WTC11 (cell line): Measurements from ENCODE around the gene PYGB. TPM values are rescaled to one million over a fixed set of nuclear protein-coding genes. Genes with fewer than 3 reads are reported as not detected.

Source experiments
- ATAC-seq: fragments of 200-7000 bp; cut with Tn5 transposase; 2 replicates; pipeline ENCODE4 v1.10.0; 2021; ENCODE audit warnings: mild to moderate bottlenecking, moderate library complexity
- CTCF ChIA-PET: fragments of 300-600 bp; sonication (Branson Sonifier 250); formaldehyde crosslinking; loops from one replicate; lab custom pipeline; 2021; ENCODE audit warnings: antibody characterized with exemption; lab: Charles Lee
- POLR2A ChIA-PET: fragments of 350-600 bp; sonication (Branson Sonifier 250); formaldehyde crosslinking; loops from one replicate; lab custom pipeline; 2021; ENCODE audit warnings: antibody characterized with exemption; lab: Charles Lee
- DNase-seq: peaks from one replicate; pipeline ENCODE4 v3.0.0; 2021; ENCODE audit warnings: low spot score
- H3K27ac Mint-ChIP-seq: 2 replicates; pipeline ENCODE4 v1.8.0; 2021; ENCODE audit warnings: mixed read lengths
- H3K27me3 Mint-ChIP-seq: 2 replicates; pipeline ENCODE4 v1.8.0; 2021; ENCODE audit warnings: low read depth, mild to moderate bottlenecking, moderate library complexity, mixed read lengths
- H3K36me3 Mint-ChIP-seq: 2 replicates; pipeline ENCODE4 v1.8.0; 2021; ENCODE audit warnings: mixed read lengths
- H3K4me1 Mint-ChIP-seq: 2 replicates; pipeline ENCODE4 v1.8.0; 2022; ENCODE audit warnings: mixed read lengths
- H3K4me3 Mint-ChIP-seq: 2 replicates; pipeline ENCODE4 v1.8.0; 2021; ENCODE audit warnings: mild to moderate bottlenecking, moderate library complexity, mixed read lengths
- H3K9me3 Mint-ChIP-seq: 2 replicates; pipeline ENCODE4 v1.8.0; 2021; ENCODE audit warnings: mixed read lengths
- ATF1 ChIP-seq: sonication (generic); formaldehyde crosslinking; IDR thresholded peaks from 2 replicates; pipeline ENCODE4 v1.8.1; 2023; ENCODE audit warnings: mild to moderate bottlenecking, moderate library complexity, missing genetic modification reagents
- E2F1 ChIP-seq: sonication (generic); formaldehyde crosslinking; IDR thresholded peaks from 2 replicates; pipeline ENCODE4 v1.8.0; 2022; ENCODE audit warnings: mild to moderate bottlenecking, missing genetic modification reagents
- ESRRA ChIP-seq: sonication (generic); formaldehyde crosslinking; IDR thresholded peaks from 2 replicates; pipeline ENCODE4 v1.8.1; 2022; ENCODE audit warnings: mild to moderate bottlenecking, missing genetic modification reagents, borderline replicate concordance
- ETV6 ChIP-seq: sonication (generic); formaldehyde crosslinking; IDR thresholded peaks from 2 replicates; pipeline ENCODE4 v1.8.1; 2022; ENCODE audit warnings: mild to moderate bottlenecking, missing genetic modification reagents
- MXD4 ChIP-seq: fragments of 250-450 bp; sonication (Bioruptor Pico); IDR thresholded peaks from 2 replicates; pipeline ENCODE4 v1.8.0; 2021; ENCODE audit warnings: mild to moderate bottlenecking, moderate library complexity, borderline replicate concordance
- NR1H2 ChIP-seq: sonication (generic); formaldehyde crosslinking; IDR thresholded peaks from 2 replicates; pipeline ENCODE4 v1.9.0; 2021; ENCODE audit warnings: mild to moderate bottlenecking, moderate library complexity, missing genetic modification reagents
- NR3C1 ChIP-seq: sonication (generic); formaldehyde crosslinking; conservative IDR thresholded peaks from 2 replicates; pipeline ENCODE4 v1.8.1; 2023; ENCODE audit warnings: low read depth, mild to moderate bottlenecking, missing genetic modification reagents
- OVOL2 ChIP-seq: fragments of 250-450 bp; sonication (Bioruptor Pico); IDR thresholded peaks from 2 replicates; pipeline ENCODE4 v1.9.0; 2021; ENCODE audit warnings: mild to moderate bottlenecking, borderline replicate concordance
- PRDM15 ChIP-seq: sonication (generic); formaldehyde crosslinking; IDR thresholded peaks from 2 replicates; pipeline ENCODE4 v1.8.0; 2022; ENCODE audit warnings: missing genetic modification reagents
- PREB ChIP-seq: sonication (generic); formaldehyde crosslinking; IDR thresholded peaks from 2 replicates; pipeline ENCODE4 v1.8.1; 2022; ENCODE audit warnings: mild to moderate bottlenecking, missing genetic modification reagents, moderate library complexity, borderline replicate concordance
- PRRX2 ChIP-seq: fragments of 250-450 bp; sonication (Bioruptor Pico); IDR thresholded peaks from 2 replicates; pipeline ENCODE4 v1.8.0; 2021; ENCODE audit warnings: mild to moderate bottlenecking
- SMAD4 ChIP-seq: sonication (generic); formaldehyde crosslinking; IDR thresholded peaks from 2 replicates; pipeline ENCODE4 v1.8.0; 2022; ENCODE audit warnings: mild to moderate bottlenecking, missing genetic modification reagents
- TEAD1 ChIP-seq: sonication (generic); formaldehyde crosslinking; IDR thresholded peaks from 2 replicates; pipeline ENCODE4 v1.8.0; 2022; ENCODE audit warnings: mild to moderate bottlenecking, missing genetic modification reagents
- TEAD4 ChIP-seq: sonication (generic); formaldehyde crosslinking; IDR thresholded peaks from 2 replicates; pipeline ENCODE4 v1.8.0; 2022; ENCODE audit warnings: mild to moderate bottlenecking, missing genetic modification reagents
- USF2 ChIP-seq: sonication (generic); formaldehyde crosslinking; IDR thresholded peaks from 2 replicates; pipeline ENCODE4 v1.8.1; 2023; ENCODE audit warnings: mild to moderate bottlenecking, missing genetic modification reagents, moderate library complexity
- ZBTB43 ChIP-seq: sonication (generic); formaldehyde crosslinking; IDR thresholded peaks from 2 replicates; pipeline ENCODE4 v1.8.1; 2023; ENCODE audit warnings: mild to moderate bottlenecking, missing genetic modification reagents
- ZNF263 ChIP-seq: sonication (generic); formaldehyde crosslinking; IDR thresholded peaks from 2 replicates; pipeline ENCODE4 v1.8.1; 2022; ENCODE audit warnings: low read depth, mild to moderate bottlenecking, moderate library complexity, missing genetic modification reagents
- ZNF317 ChIP-seq: sonication (generic); formaldehyde crosslinking; IDR thresholded peaks from 2 replicates; pipeline ENCODE4 v1.8.1; 2023; ENCODE audit warnings: low read depth, mild to moderate bottlenecking, moderate library complexity, missing genetic modification reagents, borderline replicate concordance
- ZNF396 ChIP-seq: fragments of 250-450 bp; sonication (Bioruptor Pico); IDR thresholded peaks from 2 replicates; pipeline ENCODE4 v1.8.0; 2021; ENCODE audit warnings: mild to moderate bottlenecking, moderate library complexity, borderline replicate concordance
- ZNF416 ChIP-seq: fragments of 250-450 bp; sonication (Bioruptor Pico); IDR thresholded peaks from 2 replicates; pipeline ENCODE4 v1.9.0; 2021; ENCODE audit warnings: mild to moderate bottlenecking, inconsistent platforms
- ZNF425 ChIP-seq: fragments of 250-450 bp; sonication (Bioruptor Pico); conservative IDR thresholded peaks from 2 replicates; pipeline ENCODE4 v1.9.0; 2021; ENCODE audit warnings: mild to moderate bottlenecking
- ZNF512 ChIP-seq: sonication (generic); formaldehyde crosslinking; IDR thresholded peaks from 2 replicates; pipeline ENCODE4 v1.8.1; 2022; ENCODE audit warnings: missing genetic modification reagents, borderline replicate concordance
- total RNA-seq: library from RNA; stranded (reverse); gene quantifications from 3 replicates; pipeline ENCODE4 v1.2.3, GENCODE V29; 2021

The PYGB gene
- total RNA-seq, 1 experiment from 2014 or later, result 48.5 TPM

- H3K4me1 Mint-ChIP-seq, result peaks cover 41% of the 10 kb centered on the region
- no peak for TF ChIP-seq PRRX2 (CRISPR knock-in tag)
- TF ChIP-seq ZNF425 (CRISPR knock-in tag), result no peak
- TF ChIP-seq ESRRA (CRISPR knock-in tag), result no peak
- TF ChIP-seq ZNF396, result no peak
- TF ChIP-seq ZNF263 (CRISPR knock-in tag), result no peak
- TF ChIP-seq MXD4 (CRISPR knock-in tag), result no peak
- TF ChIP-seq NR1H2 (CRISPR knock-in tag), result no peak
- no peak for TF ChIP-seq TEAD1
- TF ChIP-seq E2F1 (CRISPR knock-in tag), result no peak
- TF ChIP-seq TEAD4 (CRISPR knock-in tag), result no peak
- no peak for TF ChIP-seq ATF1
- TF ChIP-seq PRDM15 (CRISPR knock-in tag), result no peak
- no peak for TF ChIP-seq ETV6 (CRISPR knock-in tag)
- TF ChIP-seq PREB (CRISPR knock-in tag), result no peak
- TF ChIP-seq ZNF512, result no peak
- ChIA-PET CTCF (interaction anchor here (0.5 to 2.3 kb wide), 4 partner anchors 9 to 75 kb away, joined by 3 to 8 read pairs (median 5); no protein-coding TSS in a partner anchor), POLR2A (no interaction called here)
- H3K9me3 Mint-ChIP-seq, result peaks cover 3% of the 10 kb centered on the region
- H3K4me3 Mint-ChIP-seq, result no peak overlapping the region
- H3K36me3 Mint-ChIP-seq, result peaks cover 27% of the 10 kb centered on the region
- no peak for DNase-seq
- peak; percentile 15; the same call in 1 of the 2 replicates for ATAC-seq
- no peaks in the 10 kb centered on the region for H3K27me3 Mint-ChIP-seq
- H3K27ac Mint-ChIP-seq, result peak overlapping the region; percentile 6; the same call in 1 of the 2 replicates
Observed at GRCh38 chr20:25324412-25324811, 76.5 kb downstream of the PYGB start.

- no peaks in the 10 kb centered on the region for H3K27me3 Mint-ChIP-seq
- CTCF ChIA-PET, result interaction anchor here (1.3 to 2.3 kb wide), 3 partner anchors 10 to 74 kb away, joined by 5 to 8 read pairs (median 5); no protein-coding TSS in a partner anchor
- POLR2A ChIA-PET, result no interaction called here
- ATAC-seq, result no peak
- peaks cover 31% of the 10 kb centered on the region for H3K36me3 Mint-ChIP-seq
- H3K4me3 Mint-ChIP-seq, result no peak overlapping the region
- DNase-seq, result no peak
- H3K9me3 Mint-ChIP-seq, result peaks cover 9% of the 10 kb centered on the region
- peak overlapping the region; percentile 78 for H3K27ac Mint-ChIP-seq
- H3K4me1 Mint-ChIP-seq, result peaks cover 36% of the 10 kb centered on the region
- no peak for TF ChIP-seq NR3C1 (CRISPR knock-in tag)
- TF ChIP-seq ZNF416 (CRISPR knock-in tag), result no peak
- no peak for TF ChIP-seq SMAD4 (CRISPR knock-in tag)
- no peak for TF ChIP-seq USF2 (CRISPR knock-in tag)
- no peak for TF ChIP-seq ZBTB43
- TF ChIP-seq ZNF317 (CRISPR knock-in tag), result no peak
- TF ChIP-seq OVOL2 (CRISPR knock-in tag), result no peak
- TF ChIP-seq TEAD1, result no peak
Observed at GRCh38 chr20:25325073-25325472, 77.2 kb downstream of the PYGB start.
